Hematopoietic multipotent progenitor cell treated with erythropoietin and hydrocortisone succinate and interleukin-3 and kit ligand, for 4 days (in vitro differentiated cells): Measurements from ENCODE around the gene PIGP.
A peak's percentile ranks its signal among the peaks of the same experiment; 100 is the strongest.
"Not testable (repeated sequence)": the region's sequence is repeated elsewhere in the genome, so short reads cannot be mapped to it uniquely, and the experiment has no call there.

Experiments used
- DNase-seq: peaks from one replicate; pipeline ENCODE4 v3.0.0-alpha.2; 2015

Gene PIGP

GRCh38 chr21:37072988-37073416 is at the start of gene PIGP, which contains the start of gene TTC3:
Gene PIGP (minus strand): TSS chr21:37073071. CDS start chr21:37072515, 556 bp downstream.
Gene TTC3 (plus strand): TSS chr21:37073254. CDS start chr21:37087258, 14,004 bp downstream.
- DNase-seq = peak; percentile 97

GRCh38 chr21:37119421-37120218 is 46.7 kb upstream of the PIGP start:
- peak; percentile 5 for DNase-seq

- DNase-seq = no peak
Observed at GRCh38 chr21:37118187-37118826, 45.4 kb upstream of the PIGP start.

- DNase-seq = no peak
Observed at GRCh38 chr21:37117204-37117603, 44.3 kb upstream of the PIGP start.

GRCh38 chr21:37116459-37116858 is 43.6 kb upstream of the PIGP start:
- not testable (repeated sequence) for DNase-seq

GRCh38 chr21:37114301-37114700 is 41.4 kb upstream of the PIGP start:
- not testable (repeated sequence) for DNase-seq

- not testable (repeated sequence) for DNase-seq
Observed at GRCh38 chr21:37111029-37111428, 38.2 kb upstream of the PIGP start.

GRCh38 chr21:37106998-37107397 is 34.1 kb upstream of the PIGP start:
- no peak for DNase-seq

GRCh38 chr21:37102746-37103145 is 29.9 kb upstream of the PIGP start:
- not testable (repeated sequence) for DNase-seq

- no peak for DNase-seq
Observed at GRCh38 chr21:37101384-37101783, 28.5 kb upstream of the PIGP start.

GRCh38 chr21:37100316-37100715 is 27.4 kb upstream of the PIGP start:
- no peak for DNase-seq

GRCh38 chr21:37098751-37099150 is 25.9 kb upstream of the PIGP start:
- DNase-seq = no peak

- DNase-seq = no peak
Observed at GRCh38 chr21:37095821-37096220, 22.9 kb upstream of the PIGP start.

GRCh38 chr21:37093977-37094376 is 21.1 kb upstream of the PIGP start:
- no peak for DNase-seq

- no peak for DNase-seq
Observed at GRCh38 chr21:37088186-37088735, 15.4 kb upstream of the PIGP start.

GRCh38 chr21:37087188-37087587 is 14.3 kb upstream of the PIGP start:
- DNase-seq = peak; percentile 78

- DNase-seq = peak; percentile 44
Observed at GRCh38 chr21:37085726-37086125, 12.9 kb upstream of the PIGP start.

- DNase-seq = peak; percentile 53
Observed at GRCh38 chr21:37082856-37083528, 10.1 kb upstream of the PIGP start.

GRCh38 chr21:37082375-37082774 is 9.5 kb upstream of the PIGP start:
- DNase-seq = no peak

- DNase-seq = peak; percentile 64
Observed at GRCh38 chr21:37079211-37079824, 6.4 kb upstream of the PIGP start.

- no peak for DNase-seq
Observed at GRCh38 chr21:37077403-37077802, 4.5 kb upstream of the PIGP start.

GRCh38 chr21:37076087-37076850 is 3.4 kb upstream of the PIGP start:
- DNase-seq = no peak
